Mesothelial cell of epicardium (in vitro differentiated cells): ENCODE measurements around the gene ZNF710. TPM values are rescaled to one million over a fixed set of nuclear protein-coding genes. Genes with fewer than 3 reads are reported as not detected.
A peak's percentile ranks its signal among the peaks of the same experiment; 100 is the strongest.

Experiments
- DNase-seq, 2 experiments: peaks; one replicate each; pipeline ENCODE4 v3.0.0; 2021; ENCODE audit warnings: low spot score in 2 of 2; ENCODE audit not compliant: unreplicated experiment in 2 of 2
- H3K27ac Mint-ChIP-seq: 2 replicates; pipeline ENCODE4 v1.8.0; 2021; ENCODE audit warnings: mixed read lengths
- H3K27me3 Mint-ChIP-seq: 2 replicates; pipeline ENCODE4 v1.8.0; 2021; ENCODE audit warnings: low read depth, mixed read lengths
- H3K36me3 Mint-ChIP-seq: 2 replicates; pipeline ENCODE4 v1.8.0; 2021; ENCODE audit warnings: mixed read lengths
- H3K4me1 Mint-ChIP-seq: 2 replicates; pipeline ENCODE4 v1.8.0; 2021; ENCODE audit warnings: mixed read lengths
- H3K4me3 Mint-ChIP-seq: 2 replicates; pipeline ENCODE4 v1.8.0; 2021; ENCODE audit warnings: mild to moderate bottlenecking, moderate library complexity, mixed read lengths
- H3K9me3 Mint-ChIP-seq: 2 replicates; pipeline ENCODE4 v1.8.0; 2021; ENCODE audit warnings: mixed read lengths
- CTCF ChIP-seq: fragments of 200-600 bp; sonication (generic); IDR thresholded peaks from one replicate; pipeline ENCODE4 v1.5.0; 2021; ENCODE audit warnings: antibody characterized with exemption; ENCODE audit not compliant: unreplicated experiment
- total RNA-seq: library from RNA; stranded (reverse); gene quantifications from 3 replicates; pipeline ENCODE4 v1.2.1, GENCODE V29; 2021

ZNF710 gene
- total RNA-seq, 1 donor from 2014 or later: 30.4 TPM

GRCh38 chr15:89998923-89999675 lies 2.0 kb upstream of the ZNF710 start:
- no peaks in the 10 kb centered on the region for H3K36me3 Mint-ChIP-seq
- no peak overlapping the region for H3K27ac Mint-ChIP-seq
- H3K4me3 Mint-ChIP-seq: peak overlapping the region; percentile 26
- DNase-seq: no peak
- peaks cover under 1% of the 10 kb centered on the region for H3K27me3 Mint-ChIP-seq
- H3K4me1 Mint-ChIP-seq: peaks cover 18% of the 10 kb centered on the region
- H3K9me3 Mint-ChIP-seq: no peaks in the 10 kb centered on the region
- TF ChIP-seq CTCF: no peak

GRCh38 chr15:89999676-90000185 lies 1.4 kb upstream of the ZNF710 start:
- peaks cover 24% of the 10 kb centered on the region for H3K4me1 Mint-ChIP-seq
- peak overlapping the region; percentile 25 for H3K27ac Mint-ChIP-seq
- peak overlapping the region; percentile 67 for H3K4me3 Mint-ChIP-seq
- DNase-seq: no peak
- no peak for TF ChIP-seq CTCF
- no peaks in the 10 kb centered on the region for H3K9me3 Mint-ChIP-seq
- H3K27me3 Mint-ChIP-seq: no peaks in the 10 kb centered on the region
- H3K36me3 Mint-ChIP-seq: no peaks in the 10 kb centered on the region

GRCh38 chr15:90000186-90001001 lies 730 bp upstream of the ZNF710 start:
- Mint-ChIP-seq H3K27me3 (no peaks in the 10 kb centered on the region), H3K36me3 (no peaks in the 10 kb centered on the region), H3K9me3 (no peaks in the 10 kb centered on the region), H3K27ac (peak overlapping the region; percentile 98), H3K4me1 (peaks cover 29% of the 10 kb centered on the region), H3K4me3 (peak overlapping the region; percentile 91)
- DNase-seq: peak in 1 of 2 experiments; percentile 63
- no peak for TF ChIP-seq CTCF

- TF ChIP-seq CTCF: no peak
- peak overlapping the region; percentile 83 for H3K4me3 Mint-ChIP-seq
- no peak overlapping the region for H3K27ac Mint-ChIP-seq
- no peaks in the 10 kb centered on the region for H3K27me3 Mint-ChIP-seq
- H3K9me3 Mint-ChIP-seq: no peaks in the 10 kb centered on the region
- H3K36me3 Mint-ChIP-seq: no peaks in the 10 kb centered on the region
- H3K4me1 Mint-ChIP-seq: peaks cover 33% of the 10 kb centered on the region
- DNase-seq: peak; percentile 32 to 61
Observed at GRCh38 chr15:90001683-90002427, 731 bp downstream of the ZNF710 start.

- H3K36me3 Mint-ChIP-seq: no peaks in the 10 kb centered on the region
- DNase-seq: peak; percentile 36 to 60
- H3K27ac Mint-ChIP-seq: peak overlapping the region; percentile 90
- TF ChIP-seq CTCF: no peak
- peaks cover 33% of the 10 kb centered on the region for H3K4me1 Mint-ChIP-seq
- no peaks in the 10 kb centered on the region for H3K9me3 Mint-ChIP-seq
- H3K27me3 Mint-ChIP-seq: no peaks in the 10 kb centered on the region
- H3K4me3 Mint-ChIP-seq: peak overlapping the region; percentile 83
Observed at GRCh38 chr15:90002428-90002844, 1.3 kb downstream of the ZNF710 start.
